WERI-Rb-1 (cell line): ENCODE measurements around the gene VRK1.

Experiments
- DNase-seq: peaks from one replicate; pipeline ENCODE4 v3.0.0-alpha.2; 2020
- H3K27ac ChIP-seq: fragments of 250-450 bp; sonication (Bioruptor Pico); 2 replicates; pipeline ENCODE4 v1.5.1; 2020; ENCODE audit warnings: mild to moderate bottlenecking, moderate library complexity
- H3K27me3 ChIP-seq: fragments of 250-450 bp; sonication (Bioruptor Pico); 2 replicates; pipeline ENCODE4 v1.5.1; 2021; ENCODE audit warnings: mild to moderate bottlenecking, low read depth, moderate library complexity; ENCODE audit not compliant: insufficient read depth, severe bottlenecking
- H3K36me3 ChIP-seq: fragments of 250-450 bp; sonication (Bioruptor Pico); 2 replicates; pipeline ENCODE4 v1.5.1; 2020; ENCODE audit warnings: mild to moderate bottlenecking, moderate library complexity
- H3K4me3 ChIP-seq: 2 replicates; pipeline ENCODE4 v1.5.1; 2011; ENCODE audit warnings: low read depth, mild to moderate bottlenecking, control low read depth, low read length
- H3K9me3 ChIP-seq: fragments of 250-450 bp; sonication (Bioruptor Pico); 2 replicates; pipeline ENCODE4 v1.5.1; 2021; ENCODE audit warnings: mild to moderate bottlenecking, moderate library complexity; ENCODE audit not compliant: severe bottlenecking
- TF ChIP-seq, protein P1 (sequence below): IDR thresholded peaks from 2 replicates; pipeline ENCODE4 v1.5.1; 2011; ENCODE audit warnings: low read depth, mild to moderate bottlenecking, control low read depth, inconsistent platforms, low read length

VRK1 gene

DNA sequence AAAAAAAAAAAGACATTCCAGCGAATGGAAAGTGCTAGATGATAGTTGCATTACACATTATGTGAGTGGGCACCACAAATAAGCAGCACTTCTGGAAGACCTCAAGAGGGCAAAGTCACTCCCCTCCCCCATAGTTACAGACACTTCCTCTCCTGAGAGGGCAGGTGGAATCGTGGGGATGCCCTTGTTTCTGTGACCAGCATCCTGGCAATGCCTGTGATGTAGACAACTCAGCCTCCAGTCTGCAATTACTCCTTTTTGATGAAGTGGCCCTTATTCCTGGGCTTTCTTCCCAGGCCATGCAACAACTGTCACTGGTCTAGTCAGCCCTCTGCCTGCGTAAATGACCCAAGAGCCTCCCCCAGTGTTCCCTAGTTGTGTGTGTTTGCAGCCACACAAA is 104.8 kb downstream of the VRK1 start:
- Histone ChIP-seq H3K27ac (no peak overlapping the region), H3K9me3 (no peaks in the 10 kb centered on the region), H3K4me3 (no peak overlapping the region), H3K27me3 (no peaks in the 10 kb centered on the region), H3K36me3 (no peaks in the 10 kb centered on the region)
- TF ChIP-seq, protein P1, sequence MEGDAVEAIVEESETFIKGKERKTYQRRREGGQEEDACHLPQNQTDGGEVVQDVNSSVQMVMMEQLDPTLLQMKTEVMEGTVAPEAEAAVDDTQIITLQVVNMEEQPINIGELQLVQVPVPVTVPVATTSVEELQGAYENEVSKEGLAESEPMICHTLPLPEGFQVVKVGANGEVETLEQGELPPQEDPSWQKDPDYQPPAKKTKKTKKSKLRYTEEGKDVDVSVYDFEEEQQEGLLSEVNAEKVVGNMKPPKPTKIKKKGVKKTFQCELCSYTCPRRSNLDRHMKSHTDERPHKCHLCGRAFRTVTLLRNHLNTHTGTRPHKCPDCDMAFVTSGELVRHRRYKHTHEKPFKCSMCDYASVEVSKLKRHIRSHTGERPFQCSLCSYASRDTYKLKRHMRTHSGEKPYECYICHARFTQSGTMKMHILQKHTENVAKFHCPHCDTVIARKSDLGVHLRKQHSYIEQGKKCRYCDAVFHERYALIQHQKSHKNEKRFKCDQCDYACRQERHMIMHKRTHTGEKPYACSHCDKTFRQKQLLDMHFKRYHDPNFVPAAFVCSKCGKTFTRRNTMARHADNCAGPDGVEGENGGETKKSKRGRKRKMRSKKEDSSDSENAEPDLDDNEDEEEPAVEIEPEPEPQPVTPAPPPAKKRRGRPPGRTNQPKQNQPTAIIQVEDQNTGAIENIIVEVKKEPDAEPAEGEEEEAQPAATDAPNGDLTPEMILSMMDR, result no peak
- no peak for DNase-seq

DNA sequence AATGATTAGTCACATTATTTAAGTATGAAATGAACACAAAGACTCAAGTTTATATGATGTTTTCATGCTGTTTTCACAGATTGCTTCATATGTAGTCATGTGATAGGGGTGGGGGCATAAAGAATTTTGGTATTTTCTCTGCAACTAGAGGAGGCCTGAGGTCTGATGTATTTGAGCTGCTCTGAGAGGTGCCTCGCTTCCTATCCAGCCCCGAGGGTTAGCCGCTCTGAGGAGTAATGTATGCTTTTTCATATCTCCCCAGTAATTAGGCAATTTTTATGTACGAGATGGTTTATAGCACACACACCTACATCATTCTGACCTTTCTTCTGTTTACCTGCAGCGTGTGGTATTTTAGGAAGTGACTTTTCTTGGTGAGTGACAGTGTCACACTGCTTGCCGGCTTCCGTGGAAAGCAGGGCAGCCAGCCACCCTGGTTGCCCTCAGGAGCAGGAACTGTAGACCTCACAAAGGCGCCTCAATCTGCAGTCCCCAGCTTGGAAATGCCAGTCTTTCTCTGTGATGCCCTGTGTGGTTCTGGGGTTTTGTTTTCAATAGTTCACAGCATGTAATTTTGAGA is 106.4 kb downstream of the VRK1 start:
- H3K36me3 ChIP-seq, result no peaks in the 10 kb centered on the region
- H3K9me3 ChIP-seq, result no peaks in the 10 kb centered on the region
- TF ChIP-seq, protein P1, result no peak
- no peak overlapping the region for H3K27ac ChIP-seq
- no peak for DNase-seq
- no peaks in the 10 kb centered on the region for H3K27me3 ChIP-seq
- no peak overlapping the region for H3K4me3 ChIP-seq

DNA sequence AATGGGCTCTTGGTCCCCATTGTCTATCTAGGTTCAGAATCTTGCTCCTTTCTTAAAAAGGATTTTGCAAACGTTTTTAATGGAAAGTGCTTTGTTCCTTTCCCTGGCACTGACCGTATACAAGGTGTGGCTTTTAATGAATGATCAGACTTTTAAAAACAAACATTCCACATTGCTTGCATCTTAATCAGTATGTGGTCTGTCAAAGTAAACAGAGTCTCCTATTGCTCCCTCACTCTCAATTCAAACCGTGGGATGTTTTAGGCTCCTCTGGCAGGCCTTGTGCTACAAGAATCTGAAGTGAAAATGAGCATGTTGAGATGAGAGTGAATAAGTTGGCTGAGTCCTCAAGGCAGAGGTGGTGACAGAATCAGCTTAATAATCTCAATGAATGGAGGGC is 107.0 kb downstream of the VRK1 start:
- Histone ChIP-seq H3K36me3 (no peaks in the 10 kb centered on the region), H3K9me3 (peaks cover under 1% of the 10 kb centered on the region), H3K4me3 (no peak overlapping the region), H3K27me3 (no peaks in the 10 kb centered on the region), H3K27ac (no peak overlapping the region)
- no peak for DNase-seq
- TF ChIP-seq, protein P1, result no peak

DNA sequence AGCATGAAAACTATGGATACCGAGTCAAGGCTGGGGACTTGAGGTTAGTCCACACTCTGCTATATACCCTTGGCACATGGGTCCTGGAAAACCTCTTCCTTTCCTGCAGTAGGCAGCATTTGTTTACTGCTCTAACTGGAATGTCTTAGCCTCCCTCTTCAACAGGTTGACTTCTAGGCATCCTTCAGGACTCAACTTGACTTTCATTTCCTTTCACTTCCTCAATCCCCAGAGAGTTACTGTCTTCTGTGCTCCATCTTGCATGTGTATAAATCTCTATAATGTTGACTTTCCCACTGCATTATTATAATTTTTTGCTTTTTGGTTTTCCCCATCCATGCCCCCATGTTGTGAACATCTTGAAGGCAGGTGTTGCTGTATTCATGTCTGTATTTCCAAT is 107.9 kb downstream of the VRK1 start:
- Histone ChIP-seq H3K9me3 (peaks cover 5% of the 10 kb centered on the region), H3K27ac (no peak overlapping the region), H3K36me3 (no peaks in the 10 kb centered on the region), H3K4me3 (no peak overlapping the region), H3K27me3 (no peaks in the 10 kb centered on the region)
- TF ChIP-seq, protein P1, result no peak
- DNase-seq, result no peak

DNA sequence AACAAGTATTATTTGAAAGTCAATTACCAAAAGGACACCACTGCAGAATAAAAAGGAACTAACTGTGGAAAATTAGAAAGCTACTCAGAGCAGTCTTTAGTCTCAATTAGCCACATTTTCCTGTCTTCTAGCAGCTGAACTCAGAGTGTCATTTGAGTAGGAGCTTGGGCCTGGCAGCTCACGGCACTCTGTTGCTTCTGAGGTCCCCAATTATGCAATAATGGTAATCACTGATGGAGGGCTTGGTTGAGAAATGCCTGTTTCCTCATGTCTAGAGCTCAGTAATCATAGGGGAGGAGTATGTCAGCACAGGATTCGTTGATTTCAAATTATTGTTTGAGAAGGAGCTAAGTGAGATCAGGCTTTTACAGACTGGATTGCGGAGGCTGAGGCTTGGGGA is 108.6 kb downstream of the VRK1 start:
- Histone ChIP-seq H3K27me3 (no peaks in the 10 kb centered on the region), H3K27ac (no peak overlapping the region), H3K36me3 (no peaks in the 10 kb centered on the region), H3K4me3 (no peak overlapping the region), H3K9me3 (peaks cover 9% of the 10 kb centered on the region)
- no peak for DNase-seq
- TF ChIP-seq, protein P1, result no peak

DNA sequence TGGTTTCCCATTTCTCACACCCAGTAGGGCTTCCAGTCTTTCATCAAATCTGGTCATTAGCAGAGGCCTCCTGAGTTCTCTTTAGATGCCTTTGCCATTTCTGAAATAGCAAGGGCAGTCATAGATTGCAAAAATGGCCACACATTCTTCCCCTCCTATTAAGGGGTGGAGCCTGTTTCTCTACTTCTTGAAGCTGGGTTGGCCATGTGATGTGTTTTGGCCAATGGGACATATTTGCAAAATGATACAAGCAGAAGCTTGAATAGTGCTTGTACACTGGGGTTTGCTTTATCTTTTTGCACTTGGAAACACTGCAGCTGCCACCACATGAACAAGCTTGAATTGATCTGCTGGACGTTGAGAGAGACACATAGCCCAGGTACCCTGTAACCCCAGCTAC is 109.3 kb downstream of the VRK1 start:
- TF ChIP-seq, protein P1, result no peak
- no peaks in the 10 kb centered on the region for H3K27me3 ChIP-seq
- no peak for DNase-seq
- no peaks in the 10 kb centered on the region for H3K36me3 ChIP-seq
- H3K4me3 ChIP-seq, result no peak overlapping the region
- H3K9me3 ChIP-seq, result peaks cover 9% of the 10 kb centered on the region
- no peak overlapping the region for H3K27ac ChIP-seq
